SK-N-SH (cell line): ENCODE data around the gene NECTIN3. TPM values are rescaled to one million over a fixed set of nuclear protein-coding genes. Genes with fewer than 3 reads are reported as not detected.

ENCODE experiments used
- CTCF ChIA-PET: fragments of 300-600, 350-600 bp; formaldehyde crosslinking; extraction: SDS; loops from one replicate; lab custom pipeline; 2021; lab: Yijun Ruan, JAX
- POLR2A ChIA-PET: fragments of 350-600 bp; sonication (Branson Sonifier 250); formaldehyde crosslinking; extraction: SDS; loops from one replicate; lab custom pipeline; 2020; ENCODE audit warnings: antibody characterized with exemption, inconsistent platforms; lab: Yijun Ruan, JAX
- DNase-seq: peaks from one replicate; pipeline ENCODE4 v3.0.0; 2012
- H2AFZ ChIP-seq: fragments of 200-600 bp; sonication (generic); 2 replicates; pipeline ENCODE4 v1.8.1; 2016; ENCODE audit warnings: antibody characterized with exemption, mild to moderate bottlenecking, low read depth
- H3F3A ChIP-seq: fragments of 200-600 bp; sonication (generic); replicated peaks from 2 replicates; pipeline ENCODE3; 2016; ENCODE audit warnings: antibody characterized with exemption, mild to moderate bottlenecking; ENCODE audit not compliant: insufficient read depth
- H3K27ac ChIP-seq, 2 experiments: fragments of 200-500 bp in 1 of 2; fragments of 200-600 bp in 1 of 2; sonication (Bioruptor generic) in 1 of 2; sonication (generic), shearing (Covaris generic) in 1 of 2; 2 replicates each; pipeline versions ENCODE4 v1.5.1 to v1.6.1; 2014 to 2016; ENCODE audit warnings: low read depth in 2 of 2, inconsistent platforms in 1 of 2, low read length in 1 of 2, mild to moderate bottlenecking in 1 of 2, mixed read lengths in 1 of 2
- H3K27me3 ChIP-seq: fragments of 200-600 bp; sonication (generic), shearing (Covaris generic); 2 replicates; pipeline ENCODE4 v1.6.1; 2016; ENCODE audit warnings: mixed run types; ENCODE audit not compliant: insufficient read depth
- H3K36me3 ChIP-seq, 2 experiments: fragments of 200-500 bp in 1 of 2; fragments of 200-600 bp in 1 of 2; sonication (Bioruptor generic) in 1 of 2; sonication (generic) in 1 of 2; replicated peaks in 1 of 2; 2 replicates each; pipeline versions ENCODE3 to v1.5.1; 2014 to 2016; ENCODE audit warnings: low read length in 1 of 2, mild to moderate bottlenecking in 1 of 2; ENCODE audit not compliant: insufficient read depth in 2 of 2, control insufficient read depth in 1 of 2
- H3K4me1 ChIP-seq, 2 experiments: fragments of 200-500 bp in 1 of 2; fragments of 200-600 bp in 1 of 2; sonication (Bioruptor generic) in 1 of 2; sonication (generic), shearing (Covaris generic) in 1 of 2; 2 replicates each; pipeline versions ENCODE4 v1.5.1 to v1.6.1; 2014 to 2016; ENCODE audit warnings: low read depth in 1 of 2, low read length in 1 of 2, mixed run types in 1 of 2; ENCODE audit not compliant: insufficient read depth in 2 of 2, control insufficient read depth in 1 of 2
- H3K4me2 ChIP-seq: fragments of 200-600 bp; sonication (generic), shearing (Covaris generic); 2 replicates; pipeline ENCODE4 v1.6.1; 2017; ENCODE audit warnings: mixed run types
- H3K4me3 ChIP-seq, 2 experiments: fragments of 200-500 bp in 1 of 2; fragments of 200-600 bp in 1 of 2; sonication (Bioruptor generic) in 1 of 2; sonication (generic), shearing (Covaris generic) in 1 of 2; 2 replicates each; pipeline versions ENCODE4 v1.5.1 to v1.8.1; 2014 to 2016; ENCODE audit warnings: low read depth in 2 of 2, inconsistent platforms in 1 of 2, low read length in 1 of 2, mild to moderate bottlenecking in 1 of 2, mixed read lengths in 1 of 2, moderate library complexity in 1 of 2
- H3K79me2 ChIP-seq: fragments of 200-600 bp; sonication (generic); 2 replicates; pipeline ENCODE4 v1.8.1; 2017; ENCODE audit warnings: mild to moderate bottlenecking; ENCODE audit not compliant: insufficient read depth
- H3K9ac ChIP-seq: fragments of 200-600 bp; sonication (generic); 2 replicates; pipeline ENCODE4 v1.6.1; 2017; ENCODE audit warnings: mixed run types
- H3K9me2 ChIP-seq: fragments of 200-600 bp; sonication (generic); 2 replicates; pipeline ENCODE4 v1.6.1; 2017; ENCODE audit warnings: mixed run types
- H3K9me3 ChIP-seq: fragments of 200-600 bp; sonication (generic); 2 replicates; pipeline ENCODE4 v1.6.1; 2017; ENCODE audit warnings: mixed run types, mild to moderate bottlenecking, moderate library complexity
- H4K20me1 ChIP-seq: fragments of 200-600 bp; sonication (generic); 2 replicates; pipeline ENCODE4 v1.6.1; 2017; ENCODE audit warnings: mild to moderate bottlenecking, mixed run types; ENCODE audit not compliant: insufficient read depth
- ELF1 ChIP-seq: IDR thresholded peaks from 2 replicates; pipeline ENCODE4 v1.4.0; 2012
- EP300 ChIP-seq, 2 experiments: IDR thresholded peaks; 2 replicates each; pipeline versions ENCODE4 v1.4.0 to v1.6.1; 2012; ENCODE audit warnings: borderline replicate concordance in 1 of 2, low read depth in 1 of 2, low read length in 1 of 2
- EZH2phosphoT487 ChIP-seq: fragments of 200-600 bp; sonication (generic); IDR thresholded peaks from 2 replicates; pipeline ENCODE4 v1.6.1; 2017; ENCODE audit warnings: low read depth, mixed run types, mild to moderate bottlenecking, antibody characterized with exemption, moderate library complexity, borderline replicate concordance
- FOSL2 ChIP-seq: IDR thresholded peaks from 2 replicates; pipeline ENCODE4 v1.4.0; 2012; ENCODE audit warnings: low read depth, mild to moderate bottlenecking, moderate library complexity, borderline replicate concordance
- FOXJ3 ChIP-seq: sonication (generic); formaldehyde crosslinking; IDR thresholded peaks from 2 replicates; pipeline ENCODE4 v1.5.1; 2020; ENCODE audit warnings: mild to moderate bottlenecking, missing genetic modification reagents
- GATA2 ChIP-seq: sonication (generic); formaldehyde crosslinking; IDR thresholded peaks from 2 replicates; pipeline ENCODE4 v1.5.0; 2020; ENCODE audit warnings: mild to moderate bottlenecking, missing genetic modification reagents
- NFIC ChIP-seq: IDR thresholded peaks from 2 replicates; pipeline ENCODE4 v1.4.0; 2012; ENCODE audit warnings: borderline replicate concordance
- PBX3 ChIP-seq: IDR thresholded peaks from 2 replicates; pipeline ENCODE4; 2012
- POLR2AphosphoS5 ChIP-seq: IDR thresholded peaks from 2 replicates; pipeline ENCODE4 v1.6.1; 2012; ENCODE audit warnings: low read depth, low read length
- RAD21 ChIP-seq: IDR thresholded peaks from 2 replicates; pipeline ENCODE4 v1.6.1; 2012; ENCODE audit warnings: mild to moderate bottlenecking, low read length
- RCOR1 ChIP-seq: fragments of 150-350 bp; IDR thresholded peaks from 2 replicates; pipeline ENCODE4 v1.6.1; 2017; ENCODE audit warnings: antibody characterized with exemption, low read length
- RFX5 ChIP-seq: IDR thresholded peaks from 2 replicates; pipeline ENCODE4 v1.6.1; 2012; ENCODE audit warnings: mild to moderate bottlenecking, improper control_type of control experiment, low read length
- SIN3A ChIP-seq: IDR thresholded peaks from 2 replicates; pipeline ENCODE4 v1.6.1; 2012; ENCODE audit warnings: low read depth, mild to moderate bottlenecking, low read length, moderate library complexity, borderline replicate concordance
- SMC3 ChIP-seq: IDR thresholded peaks from 2 replicates; pipeline ENCODE4 v1.6.1; 2012; ENCODE audit warnings: low read depth, low read length, improper control_type of control experiment
- TCF12 ChIP-seq: IDR thresholded peaks from 2 replicates; pipeline ENCODE4 v1.4.0; 2012
- TEAD4 ChIP-seq: IDR thresholded peaks from 2 replicates; pipeline ENCODE4 v1.4.0; 2012; ENCODE audit warnings: mild to moderate bottlenecking, borderline replicate concordance; ENCODE audit not compliant: insufficient read depth
- USF1 ChIP-seq: IDR thresholded peaks from 2 replicates; pipeline ENCODE4 v1.4.0; 2012; ENCODE audit warnings: low read depth, borderline replicate concordance
- YY1 ChIP-seq: IDR thresholded peaks from 2 replicates; pipeline ENCODE4 v1.4.0; 2012; ENCODE audit warnings: low read depth, mild to moderate bottlenecking
- WGBS: methylation state at CpG from one replicate; pipeline ENCODE4 v1.1.6; 2017; ENCODE audit warnings: low lambda C conversion rate; 5-methylcytosine and 5-hydroxymethylcytosine counted together
- polyA plus RNA-seq, 3 experiments: library from polyadenylated mRNA; depleted of rRNA; stranded (reverse); fragments of >200 nt; gene quantifications; 2 replicates each; pipeline ENCODE4 v1.2.3, GENCODE V29; 2012
- TF ChIP-seq, protein P1 (sequence below): IDR thresholded peaks from 2 replicates; pipeline ENCODE4 v1.4.0; 2012; ENCODE audit warnings: low read depth, borderline replicate concordance
- TF ChIP-seq, protein P2 (sequence below): fragments of 150-350 bp; IDR thresholded peaks from 2 replicates; pipeline ENCODE4 v1.6.1; 2016; ENCODE audit warnings: mild to moderate bottlenecking, low read depth, low read length

The NECTIN3 gene
- polyA plus RNA-seq, 1 of the 3 experiments (the other 2 are of a cell fraction): 8.9 TPM

DNA sequence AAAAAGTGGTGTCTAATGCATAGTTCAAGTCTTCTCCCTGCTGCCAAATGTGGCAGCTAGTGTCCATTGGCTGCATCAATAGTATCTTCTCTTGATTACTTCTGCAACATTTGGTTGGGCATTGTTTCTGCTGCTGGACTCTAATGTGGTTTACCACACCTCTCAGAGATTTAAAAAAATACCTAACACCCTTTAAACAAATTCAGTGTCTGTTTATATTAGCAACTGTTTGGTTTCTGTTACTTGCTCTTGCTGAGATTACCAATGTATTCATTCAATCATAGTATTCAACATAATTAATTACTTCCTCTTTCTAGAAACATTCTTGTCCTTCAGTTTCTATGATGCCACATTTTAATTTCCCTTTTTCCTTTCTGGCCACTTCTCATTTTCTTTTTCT is 20.3 kb upstream of the NECTIN3 start (continued):
- TF ChIP-seq, protein P1, sequence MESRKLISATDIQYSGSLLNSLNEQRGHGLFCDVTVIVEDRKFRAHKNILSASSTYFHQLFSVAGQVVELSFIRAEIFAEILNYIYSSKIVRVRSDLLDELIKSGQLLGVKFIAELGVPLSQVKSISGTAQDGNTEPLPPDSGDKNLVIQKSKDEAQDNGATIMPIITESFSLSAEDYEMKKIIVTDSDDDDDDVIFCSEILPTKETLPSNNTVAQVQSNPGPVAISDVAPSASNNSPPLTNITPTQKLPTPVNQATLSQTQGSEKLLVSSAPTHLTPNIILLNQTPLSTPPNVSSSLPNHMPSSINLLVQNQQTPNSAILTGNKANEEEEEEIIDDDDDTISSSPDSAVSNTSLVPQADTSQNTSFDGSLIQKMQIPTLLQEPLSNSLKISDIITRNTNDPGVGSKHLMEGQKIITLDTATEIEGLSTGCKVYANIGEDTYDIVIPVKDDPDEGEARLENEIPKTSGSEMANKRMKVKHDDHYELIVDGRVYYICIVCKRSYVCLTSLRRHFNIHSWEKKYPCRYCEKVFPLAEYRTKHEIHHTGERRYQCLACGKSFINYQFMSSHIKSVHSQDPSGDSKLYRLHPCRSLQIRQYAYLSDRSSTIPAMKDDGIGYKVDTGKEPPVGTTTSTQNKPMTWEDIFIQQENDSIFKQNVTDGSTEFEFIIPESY: no peak
- no peak for TF ChIP-seq RFX5
- TF ChIP-seq NFIC: no peak
- no peak for TF ChIP-seq RAD21

GRCh38 chr3:111068574-111068973 is 3.0 kb upstream of the NECTIN3 start:
- Histone ChIP-seq H3K27me3 (no peaks in the 10 kb centered on the region), H3K27ac (no peak overlapping the region), H3K79me2 (peaks cover 30% of the 10 kb centered on the region), H3K9me3 (no peaks in the 10 kb centered on the region), H3K4me2 (no peak overlapping the region), H3K36me3 (no peaks in the 10 kb centered on the region), H4K20me1 (peaks cover 13% of the 10 kb centered on the region), H2AFZ (no peak overlapping the region), H3K4me1 (peaks cover 0 to 6% of the 10 kb centered on the region in 2 experiments; a peak in 3 of 4 replicates), H3K9me2 (no peaks in the 10 kb centered on the region), H3K4me3 (no peak overlapping the region), H3K9ac (no peak overlapping the region), H3F3A (peaks cover 6% of the 10 kb centered on the region)
- ChIA-PET POLR2A (no interaction called here), CTCF (interaction anchor here (1.2 to 1.4 kb wide), 3 partner anchors 12 to 269 kb away, joined by 3 to 5 read pairs (median 4); no protein-coding TSS in a partner anchor)
- no peak for DNase-seq
- 92% methylated on average over 1 of the region's 1 CpG for WGBS
- TF ChIP-seq TCF12 (no peak), SMC3 (no peak), PBX3 (no peak), RCOR1 (no peak), FOXJ3 (CRISPR knock-in tag) (no peak), SIN3A (no peak), USF1 (no peak), TEAD4 (no peak), POLR2AphosphoS5 (no peak), ELF1 (no peak), EZH2phosphoT487 (no peak), GATA2 (CRISPR knock-in tag) (no peak), EP300 (IDR thresholded peaks at IDR 0.05; ENCODE audit: borderline replicate concordance in 1 of 2, low read depth in 1 of 2, low read length in 1 of 2) (no peak), NFIC (no peak), YY1 (no peak), RAD21 (no peak), FOSL2 (no peak)
- TF ChIP-seq, protein P2, sequence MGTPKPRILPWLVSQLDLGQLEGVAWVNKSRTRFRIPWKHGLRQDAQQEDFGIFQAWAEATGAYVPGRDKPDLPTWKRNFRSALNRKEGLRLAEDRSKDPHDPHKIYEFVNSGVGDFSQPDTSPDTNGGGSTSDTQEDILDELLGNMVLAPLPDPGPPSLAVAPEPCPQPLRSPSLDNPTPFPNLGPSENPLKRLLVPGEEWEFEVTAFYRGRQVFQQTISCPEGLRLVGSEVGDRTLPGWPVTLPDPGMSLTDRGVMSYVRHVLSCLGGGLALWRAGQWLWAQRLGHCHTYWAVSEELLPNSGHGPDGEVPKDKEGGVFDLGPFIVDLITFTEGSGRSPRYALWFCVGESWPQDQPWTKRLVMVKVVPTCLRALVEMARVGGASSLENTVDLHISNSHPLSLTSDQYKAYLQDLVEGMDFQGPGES: no peak
